Hematopoietic multipotent progenitor cell treated with erythropoietin and hydrocortisone succinate and interleukin-3 and kit ligand, for 17 days (in vitro differentiated cells): Measurements from ENCODE around the gene NTRK3.
"Not testable (repeated sequence)": the region's sequence is repeated elsewhere in the genome, so short reads cannot be mapped to it uniquely, and the experiment has no call there.

Experiments
- DNase-seq: peaks from one replicate; pipeline ENCODE4 v3.0.0-alpha.2; 2015; ENCODE audit warnings: low spot score

Gene NTRK3

GRCh38 chr15:87877114-87877810 lies 379.3 kb downstream of the NTRK3 start:
- DNase-seq, result no peak

GRCh38 chr15:87874896-87875711 lies 381.4 kb downstream of the NTRK3 start:
- no peak for DNase-seq

- no peak for DNase-seq
Measured at GRCh38 chr15:87873516-87873915, 383.0 kb downstream of the NTRK3 start.

GRCh38 chr15:87871731-87872320 lies 384.7 kb downstream of the NTRK3 start:
- no peak for DNase-seq

DNA sequence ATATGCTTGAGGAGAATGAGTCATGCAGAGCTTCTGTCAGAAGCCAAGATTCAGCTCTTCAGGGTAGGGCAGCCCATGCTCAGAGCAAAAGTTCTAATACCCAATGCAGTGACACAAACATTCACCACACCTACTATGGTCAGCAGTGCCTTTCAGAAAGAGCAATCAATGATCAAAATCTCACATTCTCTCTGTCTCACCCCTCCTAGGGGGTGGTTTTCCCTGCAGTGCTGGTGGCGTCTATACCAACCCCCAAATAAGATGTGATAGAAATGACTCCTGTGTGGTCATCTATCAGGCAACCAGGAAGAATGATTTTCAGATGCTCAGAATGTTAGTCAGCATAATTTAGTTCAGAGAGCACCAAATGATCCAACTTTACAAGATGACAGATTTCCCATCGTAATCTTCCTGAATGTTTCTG lies 385.3 kb downstream of the NTRK3 start:
- no peak for DNase-seq

DNA sequence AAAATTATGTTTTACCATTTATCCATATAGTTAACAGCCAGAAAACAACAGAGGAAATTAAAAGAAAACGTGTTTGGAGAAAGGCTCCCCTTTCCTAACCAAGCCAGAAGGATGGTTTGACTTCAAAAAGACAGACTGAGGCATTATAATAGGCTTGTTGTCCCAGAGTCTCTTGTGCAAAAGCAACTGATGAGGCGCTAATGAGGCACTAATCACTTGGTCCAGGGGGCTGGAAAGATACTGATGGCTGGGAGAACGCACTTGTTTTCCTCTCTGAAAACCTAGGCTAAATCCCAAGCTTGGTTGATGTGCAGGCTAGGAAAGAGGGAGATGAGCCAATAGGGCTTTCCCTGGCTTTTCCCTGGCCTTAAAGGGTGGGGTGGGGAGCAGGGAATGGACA lies 389.6 kb downstream of the NTRK3 start:
- no peak for DNase-seq

GRCh38 chr15:87863152-87863551 lies 393.4 kb downstream of the NTRK3 start:
- no peak for DNase-seq

DNA sequence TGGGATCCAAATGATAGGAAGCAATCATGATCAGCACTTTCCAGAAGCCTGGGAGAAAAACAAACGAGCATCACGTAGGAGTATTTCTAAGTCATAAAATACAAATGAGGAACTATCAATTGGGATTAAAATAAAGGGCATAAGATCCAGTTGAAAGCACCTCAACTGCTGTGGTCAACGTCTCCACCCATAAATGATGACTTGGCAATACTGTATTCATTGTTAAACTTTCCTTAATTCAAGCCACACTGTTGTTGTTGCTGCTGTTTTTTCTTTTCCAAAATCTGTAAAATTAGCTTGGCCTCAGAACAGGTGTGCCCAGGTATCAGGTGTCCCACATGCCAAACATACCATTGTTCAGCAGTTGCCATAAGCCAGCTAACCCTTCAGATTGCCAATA lies 395.8 kb downstream of the NTRK3 start:
- no peak for DNase-seq

GRCh38 chr15:87858651-87859050 lies 397.9 kb downstream of the NTRK3 start:
- DNase-seq, result no peak

DNA sequence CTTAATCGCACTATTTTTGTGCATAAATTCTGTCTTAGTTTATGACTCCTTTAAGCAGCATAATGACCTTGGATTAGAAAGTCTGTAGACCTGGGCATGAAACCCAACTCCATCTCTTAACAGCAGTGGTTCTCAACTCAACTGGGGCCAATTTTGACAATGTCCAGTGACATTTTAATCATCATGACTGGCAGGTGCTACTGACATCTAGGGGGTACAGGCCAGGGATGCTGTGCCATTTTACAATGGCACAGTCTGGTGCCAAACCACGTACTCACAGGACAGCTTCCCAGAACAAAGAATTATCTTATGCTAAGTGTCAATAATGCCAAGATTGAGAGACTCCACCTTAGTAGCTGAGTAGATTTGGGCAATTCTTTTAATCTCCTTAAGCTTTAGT lies 405.0 kb downstream of the NTRK3 start:
- no peak for DNase-seq

- DNase-seq, result no peak
Measured at GRCh38 chr15:87850916-87851315, 405.6 kb downstream of the NTRK3 start.

GRCh38 chr15:87849181-87849580 lies 407.4 kb downstream of the NTRK3 start:
- DNase-seq, result no peak

GRCh38 chr15:87848012-87848411 lies 408.5 kb downstream of the NTRK3 start:
- no peak for DNase-seq

- no peak for DNase-seq
Measured at GRCh38 chr15:87846746-87847145, 409.8 kb downstream of the NTRK3 start.

DNA sequence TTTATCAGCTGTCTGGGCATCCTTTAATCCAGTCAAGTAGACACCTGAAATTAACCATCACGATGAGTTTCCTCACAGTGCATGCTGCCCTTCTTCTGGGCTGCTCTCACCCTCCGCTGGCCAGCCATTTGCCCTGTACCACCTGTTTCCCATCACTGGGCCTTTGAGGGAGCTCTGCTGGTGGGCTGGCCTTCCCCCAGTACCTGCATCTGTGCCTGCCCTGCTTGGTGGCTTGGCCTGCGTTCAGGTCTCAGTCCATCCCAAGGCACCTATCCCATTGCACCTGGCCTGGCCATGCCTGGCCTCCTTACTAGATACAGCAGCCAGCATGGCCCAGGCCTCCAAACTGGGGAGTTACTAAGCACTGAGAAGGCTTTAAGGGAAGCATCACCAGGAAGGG lies 413.2 kb downstream of the NTRK3 start:
- no peak for DNase-seq

DNA sequence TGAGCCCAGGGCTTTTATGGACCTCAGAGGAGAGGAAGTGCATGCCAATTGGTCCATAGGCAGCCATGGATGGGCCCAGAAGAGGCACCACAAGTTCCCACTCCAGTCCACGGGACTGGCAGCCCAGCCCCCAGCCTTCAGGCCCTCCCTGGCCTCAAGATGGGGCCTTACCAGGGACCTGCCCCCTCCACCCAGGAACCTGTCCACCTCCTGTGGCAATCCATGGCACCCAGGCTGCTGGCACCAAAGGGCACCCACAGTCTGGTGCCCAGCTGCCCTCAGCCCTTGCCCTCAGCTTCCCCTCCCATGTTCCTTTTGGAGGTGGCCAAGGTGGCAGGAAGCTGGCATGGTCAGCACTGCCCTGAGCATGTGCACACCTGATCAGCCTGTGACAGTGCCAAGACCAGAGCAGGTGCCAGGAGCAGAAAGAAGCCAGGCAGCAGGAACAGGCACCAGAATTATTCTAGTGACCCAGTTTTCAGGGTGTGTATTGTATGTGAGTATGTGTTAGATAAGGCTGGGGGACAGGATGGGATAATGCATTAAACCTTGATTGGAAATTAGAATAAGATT lies 415.0 kb downstream of the NTRK3 start:
- no peak for DNase-seq

- not testable (repeated sequence) for DNase-seq
Measured at GRCh38 chr15:87835830-87836229, 420.7 kb downstream of the NTRK3 start.

DNA sequence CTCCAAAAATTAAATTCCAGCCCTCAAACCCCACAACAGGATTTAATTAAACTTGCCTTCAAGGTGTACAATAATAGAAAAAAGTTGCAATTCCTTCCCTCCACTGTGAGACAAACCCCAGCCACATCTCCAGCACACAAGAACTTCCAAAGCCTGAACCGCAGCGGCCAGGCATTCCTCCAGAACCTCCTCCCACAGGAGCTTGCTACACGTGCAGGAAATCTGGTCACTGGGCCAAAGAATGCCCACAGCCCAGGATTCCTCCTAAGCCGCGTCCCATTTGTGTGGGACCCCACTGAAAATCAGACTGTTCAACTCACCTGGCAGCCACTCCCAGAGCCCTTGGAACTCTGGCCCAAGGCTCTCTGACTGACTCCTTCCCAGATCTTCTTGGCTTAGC lies 423.2 kb downstream of the NTRK3 start:
- not testable (repeated sequence) for DNase-seq

- no peak for DNase-seq
Measured at GRCh38 chr15:87829332-87830050, 427.0 kb downstream of the NTRK3 start.

- DNase-seq, result no peak
Measured at GRCh38 chr15:87828608-87829007, 427.9 kb downstream of the NTRK3 start.

GRCh38 chr15:87827131-87827530 lies 429.4 kb downstream of the NTRK3 start:
- no peak for DNase-seq

DNA sequence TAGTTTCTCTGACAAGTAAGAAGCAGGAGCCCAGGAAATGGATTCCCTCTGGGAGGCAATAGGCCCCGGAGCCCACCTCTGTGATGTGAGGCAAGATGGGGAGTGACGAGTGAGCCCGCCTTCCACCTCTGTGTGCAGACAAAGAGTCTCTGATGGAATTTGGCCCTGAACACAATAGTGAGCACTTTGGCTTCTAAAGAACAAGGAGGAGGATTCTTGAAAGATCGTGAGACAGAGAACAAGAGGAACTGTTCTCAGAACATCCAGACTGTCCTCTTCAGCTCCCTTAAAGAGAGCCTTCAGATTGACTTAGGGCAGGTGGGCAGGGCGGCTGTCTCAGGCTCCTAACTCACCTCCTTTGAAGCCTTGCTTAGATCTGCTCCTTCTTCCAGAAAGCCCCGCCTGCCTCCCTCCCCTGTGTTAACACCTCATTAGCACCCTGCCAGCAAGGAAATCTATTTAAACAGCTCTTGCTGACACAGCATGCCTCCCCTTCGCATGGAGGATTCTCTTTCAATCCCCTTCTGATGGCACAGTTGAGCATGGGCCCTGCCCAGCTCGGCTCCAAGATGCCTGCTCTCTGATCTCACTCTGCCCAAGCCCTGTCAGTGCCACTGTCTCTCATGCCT lies 430.3 kb downstream of the NTRK3 start:
- no peak for DNase-seq
